ENCODE data around the gene TSN. TPM values are rescaled to one million over a fixed set of nuclear protein-coding genes. Genes with fewer than 3 reads are reported as not detected.
A peak's percentile ranks its signal among the peaks of the same experiment; 100 is the strongest.
"Not testable (repeated sequence)": the region's sequence is repeated elsewhere in the genome, so short reads cannot be mapped to it uniquely, and the experiment has no call there.

Gene TSN
- total RNA-seq, 2 donors from 2014 or later: 35.3 to 58.7 TPM

DNA sequence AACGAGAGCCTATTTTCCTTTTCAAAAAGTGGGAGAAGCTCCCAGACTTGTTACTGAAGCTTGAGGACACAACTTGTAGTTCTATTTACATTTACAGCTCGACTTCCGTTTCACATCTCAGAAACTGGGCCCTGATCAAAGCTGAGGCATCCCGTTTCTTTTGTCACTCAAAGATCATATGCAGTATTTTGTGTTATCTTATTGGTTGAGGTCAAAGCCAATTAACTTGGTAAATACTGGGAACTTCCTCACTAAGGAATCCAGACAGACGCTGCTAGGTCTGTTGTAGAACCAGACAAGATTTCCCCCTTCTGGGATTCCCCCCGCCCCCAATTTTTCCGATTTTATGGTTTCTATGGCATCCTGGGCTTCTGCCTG lies 50.3 kb downstream of the TSN start:
- H3K4me3 ChIP-seq: no peak overlapping the region
- H3K4me1 ChIP-seq (replicated peaks): no peaks in the 10 kb centered on the region
- no peaks in the 10 kb centered on the region for H3K36me3 ChIP-seq
- no peak for DNase-seq (ENCODE audit: low spot score)
- TF ChIP-seq POLR2A (IDR thresholded peaks at IDR 0.05) (no peak), POLR2AphosphoS5 (IDR thresholded peaks at IDR 0.05) (no peak)
- TF ChIP-seq, protein P1, sequence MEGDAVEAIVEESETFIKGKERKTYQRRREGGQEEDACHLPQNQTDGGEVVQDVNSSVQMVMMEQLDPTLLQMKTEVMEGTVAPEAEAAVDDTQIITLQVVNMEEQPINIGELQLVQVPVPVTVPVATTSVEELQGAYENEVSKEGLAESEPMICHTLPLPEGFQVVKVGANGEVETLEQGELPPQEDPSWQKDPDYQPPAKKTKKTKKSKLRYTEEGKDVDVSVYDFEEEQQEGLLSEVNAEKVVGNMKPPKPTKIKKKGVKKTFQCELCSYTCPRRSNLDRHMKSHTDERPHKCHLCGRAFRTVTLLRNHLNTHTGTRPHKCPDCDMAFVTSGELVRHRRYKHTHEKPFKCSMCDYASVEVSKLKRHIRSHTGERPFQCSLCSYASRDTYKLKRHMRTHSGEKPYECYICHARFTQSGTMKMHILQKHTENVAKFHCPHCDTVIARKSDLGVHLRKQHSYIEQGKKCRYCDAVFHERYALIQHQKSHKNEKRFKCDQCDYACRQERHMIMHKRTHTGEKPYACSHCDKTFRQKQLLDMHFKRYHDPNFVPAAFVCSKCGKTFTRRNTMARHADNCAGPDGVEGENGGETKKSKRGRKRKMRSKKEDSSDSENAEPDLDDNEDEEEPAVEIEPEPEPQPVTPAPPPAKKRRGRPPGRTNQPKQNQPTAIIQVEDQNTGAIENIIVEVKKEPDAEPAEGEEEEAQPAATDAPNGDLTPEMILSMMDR (IDR thresholded peaks at IDR 0.05): no peak
- intact Hi-C loops (cut with DNase I): no loop called here
- H3K27me3 ChIP-seq (replicated peaks; ENCODE audit: insufficient read depth): peaks cover 4% of the 10 kb centered on the region
- no peaks in the 10 kb centered on the region for H3K9me3 ChIP-seq
- WGBS: 42% methylated on average over 7 of the region's 7 CpGs
- H3K27ac ChIP-seq: no peak overlapping the region

GRCh38 chr2:121807771-121808170 lies 52.3 kb downstream of the TSN start:
- H3K4me1 ChIP-seq (replicated peaks); H3K4me3 ChIP-seq; H3K27ac ChIP-seq; DNase-seq (ENCODE audit: low spot score); H3K27me3 ChIP-seq (replicated peaks; ENCODE audit: insufficient read depth); H3K9me3 ChIP-seq; H3K36me3 ChIP-seq; intact Hi-C loops (cut with DNase I): not testable (repeated sequence)
- 86% methylated on average over 8 of the region's 8 CpGs for WGBS

DNA sequence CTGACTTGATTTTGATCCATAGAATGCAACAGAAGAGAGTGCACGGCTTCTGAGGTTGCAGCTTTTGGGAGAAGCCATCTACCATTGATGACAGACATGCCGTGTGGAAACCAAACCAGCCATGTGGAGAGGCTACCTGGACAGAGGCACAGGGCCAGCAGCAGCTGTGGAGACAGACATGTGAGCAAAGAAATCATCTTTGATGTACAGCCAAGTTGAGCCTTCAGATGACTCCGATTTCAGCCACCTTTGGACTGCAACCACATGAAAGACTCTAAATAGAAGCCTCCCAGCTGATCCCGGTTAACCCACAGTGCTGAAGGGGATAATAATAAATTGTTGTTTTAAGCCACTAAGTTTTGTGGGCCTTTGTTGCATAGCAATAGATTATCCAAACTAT lies 54.2 kb downstream of the TSN start:
- Histone ChIP-seq H3K4me3 (no peak overlapping the region), H3K9me3 (no peaks in the 10 kb centered on the region), H3K4me1 (replicated peaks) (no peaks in the 10 kb centered on the region), H3K27ac (no peak overlapping the region), H3K27me3 (replicated peaks; ENCODE audit: insufficient read depth) (peaks cover 4% of the 10 kb centered on the region), H3K36me3 (no peaks in the 10 kb centered on the region)
- intact Hi-C loops (cut with DNase I): no loop called here
- TF ChIP-seq, protein P1 (IDR thresholded peaks at IDR 0.05): no peak
- TF ChIP-seq POLR2AphosphoS5 (IDR thresholded peaks at IDR 0.05) (no peak), POLR2A (IDR thresholded peaks at IDR 0.05) (no peak)
- 41% methylated on average over 4 of the region's 4 CpGs for WGBS
- DNase-seq (ENCODE audit: low spot score): no peak

- Histone ChIP-seq H3K4me3 (no peak overlapping the region), H3K9me3 (no peaks in the 10 kb centered on the region), H3K27me3 (replicated peaks; ENCODE audit: insufficient read depth) (no peaks in the 10 kb centered on the region), H3K4me1 (replicated peaks) (no peaks in the 10 kb centered on the region), H3K27ac (no peak overlapping the region), H3K36me3 (no peaks in the 10 kb centered on the region)
- DNase-seq (ENCODE audit: low spot score): peak; percentile 23
- intact Hi-C loops (cut with DNase I): no loop called here
- WGBS: 31% methylated on average over 17 of the region's 17 CpGs
- TF ChIP-seq, protein P1 (IDR thresholded peaks at IDR 0.05): peak; percentile 10 to 46 (median 27)
- TF ChIP-seq POLR2AphosphoS5 (IDR thresholded peaks at IDR 0.05): no peak
These were observed 55.8 kb downstream of the TSN start for GRCh38 chr2:121810959-121811853.

GRCh38 chr2:121813083-121813482 lies 57.6 kb downstream of the TSN start:
- H3K9me3 ChIP-seq; intact Hi-C loops (cut with DNase I); H3K27ac ChIP-seq; DNase-seq (ENCODE audit: low spot score); H3K4me3 ChIP-seq; H3K27me3 ChIP-seq (replicated peaks; ENCODE audit: insufficient read depth); H3K4me1 ChIP-seq (replicated peaks); H3K36me3 ChIP-seq: not testable (repeated sequence)
- 93% methylated on average over 3 of the region's 3 CpGs for WGBS

GRCh38 chr2:121815216-121815615 lies 59.8 kb downstream of the TSN start:
- TF ChIP-seq, protein P1 (IDR thresholded peaks at IDR 0.05): no peak
- TF ChIP-seq POLR2AphosphoS5 (IDR thresholded peaks at IDR 0.05): no peak
- TF ChIP-seq POLR2A (IDR thresholded peaks at IDR 0.05): no peak
- 83% methylated on average over 8 of the region's 8 CpGs for WGBS
- intact Hi-C loops (cut with DNase I): no loop called here
- H3K27ac ChIP-seq: no peak overlapping the region
- no peak for DNase-seq (ENCODE audit: low spot score)
- no peak overlapping the region for H3K4me3 ChIP-seq
- no peaks in the 10 kb centered on the region for H3K27me3 ChIP-seq (replicated peaks; ENCODE audit: insufficient read depth)
- H3K9me3 ChIP-seq: no peaks in the 10 kb centered on the region
- no peaks in the 10 kb centered on the region for H3K4me1 ChIP-seq (replicated peaks)
- H3K36me3 ChIP-seq: no peaks in the 10 kb centered on the region

Data from prostate gland (tissue), 2 donors.